Transverse colon (tissue), 4 donors: ENCODE measurements around the gene ITGB8.

Experiments
- CTCF ChIP-seq, 5 experiments: fragments of 200-600 bp in 3 of 5; fragments of 450-650 bp in 2 of 5; sonication (generic) in 3 of 5; IDR thresholded peaks; 1 replicate in 2 of 5; 2 replicates in 3 of 5; pipeline ENCODE4 v1.5.1; 2016 to 2017; ENCODE audit warnings: antibody characterized with exemption in 5 of 5, inconsistent platforms in 3 of 5, mild to moderate bottlenecking in 2 of 5, moderate library complexity in 1 of 5
- POLR2AphosphoS5 ChIP-seq, 3 donors: sonication (generic); formaldehyde crosslinking; IDR thresholded peaks; one replicate each; pipeline ENCODE4 v1.6.1; 2016; ENCODE audit warnings: antibody characterized with exemption in 3 of 3

- TF ChIP-seq CTCF (IDR thresholded peaks at IDR 0.05) (no peak), POLR2AphosphoS5 (IDR thresholded peaks at IDR 0.05) (no peak)
Measured at GRCh38 chr7:20338285-20338684, 7.6 kb downstream of the ITGB8 start.
